Neural progenitor cell (in vitro differentiated cells): ENCODE measurements around the gene CTSF.

ENCODE experiments used
- EZH2 ChIP-seq: fragments of 200-600 bp; sonication (generic); IDR thresholded peaks from 2 replicates; pipeline ENCODE4 v1.6.1; 2017; ENCODE audit warnings: antibody characterized with exemption, mild to moderate bottlenecking, moderate library complexity
- EZH2phosphoT487 ChIP-seq: fragments of 200-600 bp; sonication (generic); IDR thresholded peaks from 2 replicates; pipeline ENCODE4 v1.6.1; 2017; ENCODE audit warnings: antibody characterized with exemption
- TF ChIP-seq, protein P1 (sequence below): fragments of 200-600 bp; sonication (generic); IDR thresholded peaks from 2 replicates; pipeline ENCODE4 v1.5.1; 2017; ENCODE audit warnings: antibody characterized with exemption, mild to moderate bottlenecking

DNA sequence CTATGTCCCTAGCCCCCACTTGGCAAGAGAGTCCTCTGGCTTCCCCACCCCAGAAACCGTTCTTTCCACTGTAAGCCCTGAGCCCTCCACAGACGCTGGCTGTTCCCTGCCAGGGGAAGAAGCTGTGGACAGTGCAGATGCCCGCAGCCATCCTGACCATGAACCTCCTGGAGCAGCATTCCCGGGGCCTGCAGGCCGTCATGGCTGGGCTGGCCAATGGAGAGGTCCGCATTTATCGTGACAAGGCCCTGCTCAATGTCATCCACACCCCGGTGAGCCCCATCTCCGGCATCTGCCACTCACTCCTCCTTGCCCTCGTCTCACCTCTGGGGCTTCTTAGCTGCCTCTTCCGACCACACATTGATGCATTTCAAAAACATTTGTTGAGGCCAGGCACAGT lies 44.8 kb downstream of the CTSF start:
- TF ChIP-seq, protein P1, sequence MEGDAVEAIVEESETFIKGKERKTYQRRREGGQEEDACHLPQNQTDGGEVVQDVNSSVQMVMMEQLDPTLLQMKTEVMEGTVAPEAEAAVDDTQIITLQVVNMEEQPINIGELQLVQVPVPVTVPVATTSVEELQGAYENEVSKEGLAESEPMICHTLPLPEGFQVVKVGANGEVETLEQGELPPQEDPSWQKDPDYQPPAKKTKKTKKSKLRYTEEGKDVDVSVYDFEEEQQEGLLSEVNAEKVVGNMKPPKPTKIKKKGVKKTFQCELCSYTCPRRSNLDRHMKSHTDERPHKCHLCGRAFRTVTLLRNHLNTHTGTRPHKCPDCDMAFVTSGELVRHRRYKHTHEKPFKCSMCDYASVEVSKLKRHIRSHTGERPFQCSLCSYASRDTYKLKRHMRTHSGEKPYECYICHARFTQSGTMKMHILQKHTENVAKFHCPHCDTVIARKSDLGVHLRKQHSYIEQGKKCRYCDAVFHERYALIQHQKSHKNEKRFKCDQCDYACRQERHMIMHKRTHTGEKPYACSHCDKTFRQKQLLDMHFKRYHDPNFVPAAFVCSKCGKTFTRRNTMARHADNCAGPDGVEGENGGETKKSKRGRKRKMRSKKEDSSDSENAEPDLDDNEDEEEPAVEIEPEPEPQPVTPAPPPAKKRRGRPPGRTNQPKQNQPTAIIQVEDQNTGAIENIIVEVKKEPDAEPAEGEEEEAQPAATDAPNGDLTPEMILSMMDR: no peak
- TF ChIP-seq EZH2 (no peak), EZH2phosphoT487 (no peak)
